GM12872 (cell line): ENCODE results near the gene ZNF526.

Experiments used
- CTCF ChIP-seq: IDR thresholded peaks from 3 replicates; pipeline ENCODE4 v1.5.1; 2011; ENCODE audit warnings: low read depth, mild to moderate bottlenecking, low read length, moderate library complexity; ENCODE audit not compliant: insufficient read depth

Gene ZNF526

DNA sequence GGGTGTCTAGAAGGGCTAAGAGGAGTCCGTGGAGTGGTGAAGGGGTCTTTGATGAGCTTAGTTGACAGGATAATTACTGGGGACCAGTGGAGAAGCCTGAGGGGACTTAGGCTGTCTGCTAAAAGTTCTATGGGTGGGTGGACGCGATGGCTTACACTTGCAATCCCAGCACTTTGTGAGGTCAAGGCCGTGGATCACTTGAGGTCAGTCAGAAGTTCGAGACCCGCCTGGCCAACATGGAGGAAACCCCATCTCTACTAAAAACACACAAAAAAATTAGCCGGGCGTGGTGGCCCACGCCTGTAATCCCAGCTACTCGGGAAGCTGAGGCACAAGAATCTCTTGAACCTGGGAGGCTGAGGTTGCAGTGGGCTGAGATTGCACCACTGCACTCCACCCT, 25.1 kb downstream of the ZNF526 start:
- TF ChIP-seq CTCF, result no peak

DNA sequence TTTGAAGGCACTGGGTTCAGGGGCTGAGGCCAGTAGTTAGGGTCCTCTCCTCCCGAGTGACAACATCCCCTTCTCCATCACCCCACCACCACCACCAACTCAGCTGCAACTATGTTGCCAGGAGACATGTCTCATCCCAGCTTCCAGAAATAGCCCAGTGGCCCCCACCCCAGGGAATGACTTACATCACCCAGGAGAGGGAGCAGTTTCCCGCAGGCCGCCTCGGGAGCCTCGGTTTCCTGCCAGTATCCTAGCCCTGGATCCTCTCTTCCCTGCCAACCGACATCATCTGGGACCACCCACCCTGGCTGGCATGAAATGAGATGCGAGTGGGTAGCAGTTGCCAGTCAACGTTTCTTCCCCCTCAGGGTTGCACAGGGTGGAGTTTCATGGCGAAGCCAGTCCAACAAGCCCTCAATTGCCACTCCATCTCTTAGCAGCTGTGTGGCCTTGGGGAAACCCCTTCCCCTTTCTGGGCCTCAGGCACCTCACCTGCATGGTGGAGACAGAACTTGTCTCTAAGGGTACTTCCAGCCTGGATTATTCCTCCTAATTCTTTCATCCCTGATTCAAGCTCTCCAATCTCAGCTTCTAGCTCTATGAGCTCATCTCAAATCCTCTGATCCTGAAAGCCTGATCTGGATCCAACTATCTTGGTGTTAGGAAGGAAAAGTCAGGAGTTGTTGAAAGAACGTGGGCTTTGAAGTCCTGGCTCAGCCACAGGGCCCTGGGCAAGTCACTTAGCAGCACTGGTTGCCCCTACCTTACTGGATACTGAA, 26.2 kb downstream of the ZNF526 start:
- no peak for TF ChIP-seq CTCF

DNA sequence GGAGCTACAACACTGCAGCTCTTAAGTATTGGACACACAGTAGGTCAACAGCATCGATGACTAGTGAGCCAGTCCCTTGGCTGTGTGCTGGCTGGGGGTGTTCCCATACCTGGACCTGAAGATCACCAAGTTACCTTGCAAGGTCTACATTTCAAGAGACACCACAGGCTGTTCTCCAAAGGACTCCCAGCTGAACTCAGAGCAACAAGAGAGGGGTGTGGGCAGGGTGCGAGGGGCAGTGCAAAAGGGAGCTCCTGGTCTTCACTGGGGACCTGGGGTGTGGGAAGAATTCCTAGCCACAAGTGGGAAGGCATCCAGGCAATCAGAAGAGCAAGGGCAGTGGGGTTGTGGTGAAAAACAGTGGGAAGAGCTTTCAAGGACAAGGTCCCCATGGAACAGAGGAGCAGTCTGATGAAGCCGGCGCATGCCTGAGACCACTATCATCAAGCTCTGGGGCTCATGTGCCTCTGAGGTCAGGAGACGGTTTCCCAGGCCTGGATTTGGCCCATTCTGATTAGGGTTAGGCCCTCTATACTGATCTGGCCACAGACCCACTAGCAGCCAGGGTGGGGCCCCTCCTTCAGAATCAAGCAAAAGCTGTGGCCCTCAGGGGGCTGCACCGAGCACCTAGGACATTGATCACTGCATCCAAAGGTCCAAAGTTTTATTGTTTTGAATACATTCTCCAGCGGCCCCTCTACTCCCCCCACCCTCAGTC, 27.0 kb downstream of the ZNF526 start:
- no peak for TF ChIP-seq CTCF

- no peak for TF ChIP-seq CTCF
Measured at GRCh38 chr19:42247640-42248199, 27.6 kb downstream of the ZNF526 start.

DNA sequence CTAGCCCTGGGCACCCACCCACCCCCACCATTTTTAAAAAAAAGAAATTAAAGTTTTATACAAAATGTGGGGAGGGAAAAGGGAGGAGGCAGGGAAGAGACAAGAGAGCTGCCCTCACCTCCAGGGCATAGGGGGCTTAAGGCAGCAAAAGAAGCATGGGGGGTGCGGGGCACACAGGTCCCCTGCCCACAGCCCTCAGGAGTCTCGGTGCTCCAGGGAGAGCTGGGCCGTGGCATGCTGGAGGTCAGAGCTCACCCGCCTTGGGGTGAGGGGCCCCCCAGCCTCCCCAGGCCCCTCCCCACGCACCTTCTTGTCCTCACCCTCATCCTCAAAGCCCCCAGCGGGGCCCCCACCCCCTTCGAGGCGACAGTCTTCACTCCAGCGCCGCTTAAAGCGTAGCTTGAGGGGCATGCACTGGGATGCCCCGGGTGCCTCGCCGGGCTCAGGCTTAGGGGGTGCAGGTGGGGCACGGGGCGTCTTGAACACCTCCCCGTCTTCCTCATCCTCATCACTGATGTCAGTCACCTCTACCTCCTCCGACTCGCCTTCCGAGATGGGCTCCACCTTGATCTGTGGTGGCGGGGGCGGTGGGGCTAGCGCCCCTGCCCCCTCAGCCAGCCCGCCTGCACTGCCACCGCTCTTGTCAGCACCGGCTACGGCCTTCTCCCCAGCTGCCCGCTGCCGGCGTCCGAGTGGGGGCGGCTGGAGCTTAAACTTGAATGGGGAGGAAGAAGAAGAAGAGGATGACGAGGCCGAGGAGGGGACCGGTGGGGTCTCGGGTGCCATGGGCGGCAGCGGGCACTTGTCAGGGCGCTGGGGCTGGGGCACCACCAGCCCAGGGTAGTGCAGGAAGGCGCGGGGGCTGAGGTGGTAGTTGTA, 28.4 kb downstream of the ZNF526 start:
- no peak for TF ChIP-seq CTCF

DNA sequence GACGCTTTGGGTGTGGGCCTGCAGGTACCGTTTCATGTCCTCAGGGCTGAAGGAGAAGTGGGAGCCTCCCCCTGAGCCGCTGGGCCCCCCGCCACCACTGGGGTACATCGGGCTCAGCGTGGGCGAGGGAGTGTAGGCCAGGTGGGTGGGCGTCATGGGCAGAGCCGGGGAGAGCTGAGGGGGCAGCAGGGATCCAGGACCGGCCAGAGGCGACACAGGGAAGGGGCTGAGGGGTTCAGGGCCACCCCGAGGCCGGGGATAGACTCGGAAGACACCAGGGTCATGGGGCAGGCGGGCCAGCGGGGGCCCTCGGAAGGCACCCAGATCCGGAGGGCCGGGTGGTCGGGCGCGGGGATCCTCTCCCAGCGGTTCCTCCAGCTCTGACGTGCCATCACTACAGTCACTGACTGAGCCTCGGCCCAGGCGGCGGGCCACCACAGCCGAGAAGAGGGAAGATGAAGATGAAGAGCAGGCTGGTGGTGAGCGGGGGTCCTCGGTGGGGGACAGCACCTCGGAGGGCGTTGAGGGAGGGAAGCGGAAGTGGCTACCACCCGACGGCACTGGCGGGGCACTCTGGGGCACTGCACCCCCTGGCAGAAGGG, 29.1 kb downstream of the ZNF526 start:
- no peak for TF ChIP-seq CTCF
